GM12878 (cell line): ENCODE measurements around the gene NAA25. TPM values are rescaled to one million over a fixed set of nuclear protein-coding genes. Genes with fewer than 3 reads are reported as not detected.

Source experiments
- ASH2L ChIP-seq: fragments of 300-600, 200-600 bp; sonication (generic); IDR thresholded peaks from 2 replicates; pipeline ENCODE4 v1.6.1; 2017; ENCODE audit warnings: low read depth, mild to moderate bottlenecking, borderline replicate concordance
- BMI1 ChIP-seq: fragments of 450-650 bp; IDR thresholded peaks from 2 replicates; pipeline ENCODE4 v1.6.1; 2016; ENCODE audit warnings: mild to moderate bottlenecking, moderate library complexity, borderline replicate concordance
- CREB1 ChIP-seq: IDR thresholded peaks from 2 replicates; pipeline ENCODE4 v1.6.1; 2012; ENCODE audit warnings: low read depth, mild to moderate bottlenecking, inconsistent platforms
- ETV6 ChIP-seq, 2 experiments: fragments of 450-650 bp in 1 of 2; IDR thresholded peaks in 1 of 2; conservative IDR thresholded peaks in 1 of 2; 2 replicates each; pipeline ENCODE4 v1.6.1; 2014; ENCODE audit warnings: antibody characterized with exemption in 1 of 2, borderline replicate concordance in 1 of 2, low read depth in 1 of 2, mild to moderate bottlenecking in 1 of 2, moderate library complexity in 1 of 2
- KDM1A ChIP-seq: fragments of 200-600 bp; sonication (generic); IDR thresholded peaks from 2 replicates; pipeline ENCODE4 v1.6.1; 2016; ENCODE audit warnings: borderline replicate concordance
- POLR2A ChIP-seq: IDR thresholded peaks from 2 replicates; pipeline ENCODE4 v1.6.1; 2011; ENCODE audit warnings: low read depth, mild to moderate bottlenecking, low read length
- SUZ12 ChIP-seq: fragments of 200-600 bp; sonication (generic); IDR thresholded peaks from one replicate; pipeline ENCODE4 v1.6.1; 2018; ENCODE audit warnings: antibody characterized with exemption, mild to moderate bottlenecking; ENCODE audit not compliant: unreplicated experiment
- WRNIP1 ChIP-seq: IDR thresholded peaks from 2 replicates; pipeline ENCODE4 v1.6.1; 2011; ENCODE audit warnings: low read depth, low read length, improper control_type of control experiment, borderline replicate concordance
- polyA plus RNA-seq, 11 experiments: library from polyadenylated mRNA; depleted of rRNA in 4 of 11; unstranded in 6 of 11; stranded (reverse) in 5 of 11; fragments of >200 nt; fragmentation: Nextera tagmentation in 4 of 11; fragmentation: Illumina TruSeq in 1 of 11; extraction: Ambion mirVana in 4 of 11; extraction: Trizol in 1 of 11; gene quantifications; 1 replicate in 1 of 11; 2 replicates in 10 of 11; pipeline versions ENCODE4 v1.2.1 to v1.2.3, GENCODE V29; 2011 to 2016; ENCODE audit warnings: inconsistent platforms in 2 of 11, missing spikeins in 2 of 11, low read depth in 1 of 11
- total RNA-seq, 4 experiments: library from RNA; depleted of rRNA in 3 of 4; stranded (reverse); fragments of >200 nt in 3 of 4; fragmentation: Illumina TruSeq in 1 of 4; extraction: Trizol in 1 of 4; gene quantifications; 2 replicates each; pipeline versions ENCODE4 v1.2.1 to v1.2.3, GENCODE V29; 2013 to 2021
- TF ChIP-seq, protein P1 (sequence below): fragments of 450-650 bp; formaldehyde crosslinking; IDR thresholded peaks from 2 replicates; pipeline ENCODE4 v1.4.0; 2020; ENCODE audit warnings: mild to moderate bottlenecking, moderate library complexity
- TF ChIP-seq, protein P2 (sequence below): fragments of 450-650 bp; IDR thresholded peaks from 2 replicates; pipeline ENCODE4 v1.6.1; 2017; ENCODE audit warnings: antibody characterized with exemption, mild to moderate bottlenecking, moderate library complexity
- TF ChIP-seq, protein P3 (sequence below): fragments of 450-650 bp; IDR thresholded peaks from 2 replicates; pipeline ENCODE4 v1.6.1; 2017; ENCODE audit warnings: mild to moderate bottlenecking, moderate library complexity
- TF ChIP-seq, protein P4 (sequence below): fragments of 450-650 bp; IDR thresholded peaks from 2 replicates; pipeline ENCODE4 v1.6.1; 2017; ENCODE audit warnings: mild to moderate bottlenecking
- TF ChIP-seq, protein P5 (sequence below): fragments of 150-350 bp; IDR thresholded peaks from 2 replicates; pipeline ENCODE4 v1.6.1; 2014; ENCODE audit warnings: mild to moderate bottlenecking, low read depth, low read length

NAA25 gene
- total and polyA plus RNA-seq, 10 of the 15 experiments (the other 5 are each of a cell fraction or from before 2014, with no cell fraction given), result 15.0 to 39.2 (median 29.4) TPM

DNA sequence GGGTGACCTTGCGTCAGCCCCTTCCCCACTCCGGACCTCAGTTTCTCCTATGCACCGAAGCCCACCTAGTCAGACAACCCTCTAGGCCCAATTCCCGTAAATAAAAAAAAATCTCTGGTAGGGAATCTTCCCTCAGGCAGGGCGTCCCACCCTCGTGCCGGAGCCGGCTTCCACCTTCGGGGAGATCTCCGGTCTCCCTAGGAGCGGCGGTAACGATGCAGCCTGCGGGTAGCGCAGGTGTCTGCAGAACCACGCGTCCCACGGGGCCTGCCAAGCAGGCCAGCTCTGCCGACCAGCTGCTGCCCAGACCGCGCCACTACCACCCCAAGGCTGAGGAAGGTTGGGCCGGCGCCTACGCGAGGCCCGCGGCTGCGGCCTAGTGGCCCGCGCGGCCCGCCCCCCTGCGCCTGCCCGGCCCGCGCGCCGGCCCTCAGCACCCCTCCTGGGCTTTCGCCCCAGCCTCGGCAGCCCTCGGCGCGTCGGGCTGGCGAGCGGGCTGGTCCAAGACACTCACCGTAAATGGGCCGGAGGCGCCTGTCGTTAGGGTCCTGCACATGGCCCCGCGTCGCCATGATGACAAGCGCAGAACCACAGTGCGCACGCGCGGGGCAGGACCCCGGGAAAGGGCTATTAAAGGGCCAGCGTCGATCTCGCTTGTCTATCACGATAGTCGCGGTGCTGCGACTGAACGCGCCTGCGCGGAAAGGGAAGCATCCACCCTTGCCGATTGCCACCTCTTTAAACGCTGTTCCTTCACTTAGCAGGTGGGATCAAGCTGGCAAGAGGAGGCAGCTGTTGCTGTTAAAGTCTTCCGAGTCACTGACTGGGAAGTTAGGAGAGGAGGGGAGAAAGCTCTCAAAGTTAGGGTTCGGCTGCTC, at the start of gene NAA25 (continued):
- TF ChIP-seq, protein P1, sequence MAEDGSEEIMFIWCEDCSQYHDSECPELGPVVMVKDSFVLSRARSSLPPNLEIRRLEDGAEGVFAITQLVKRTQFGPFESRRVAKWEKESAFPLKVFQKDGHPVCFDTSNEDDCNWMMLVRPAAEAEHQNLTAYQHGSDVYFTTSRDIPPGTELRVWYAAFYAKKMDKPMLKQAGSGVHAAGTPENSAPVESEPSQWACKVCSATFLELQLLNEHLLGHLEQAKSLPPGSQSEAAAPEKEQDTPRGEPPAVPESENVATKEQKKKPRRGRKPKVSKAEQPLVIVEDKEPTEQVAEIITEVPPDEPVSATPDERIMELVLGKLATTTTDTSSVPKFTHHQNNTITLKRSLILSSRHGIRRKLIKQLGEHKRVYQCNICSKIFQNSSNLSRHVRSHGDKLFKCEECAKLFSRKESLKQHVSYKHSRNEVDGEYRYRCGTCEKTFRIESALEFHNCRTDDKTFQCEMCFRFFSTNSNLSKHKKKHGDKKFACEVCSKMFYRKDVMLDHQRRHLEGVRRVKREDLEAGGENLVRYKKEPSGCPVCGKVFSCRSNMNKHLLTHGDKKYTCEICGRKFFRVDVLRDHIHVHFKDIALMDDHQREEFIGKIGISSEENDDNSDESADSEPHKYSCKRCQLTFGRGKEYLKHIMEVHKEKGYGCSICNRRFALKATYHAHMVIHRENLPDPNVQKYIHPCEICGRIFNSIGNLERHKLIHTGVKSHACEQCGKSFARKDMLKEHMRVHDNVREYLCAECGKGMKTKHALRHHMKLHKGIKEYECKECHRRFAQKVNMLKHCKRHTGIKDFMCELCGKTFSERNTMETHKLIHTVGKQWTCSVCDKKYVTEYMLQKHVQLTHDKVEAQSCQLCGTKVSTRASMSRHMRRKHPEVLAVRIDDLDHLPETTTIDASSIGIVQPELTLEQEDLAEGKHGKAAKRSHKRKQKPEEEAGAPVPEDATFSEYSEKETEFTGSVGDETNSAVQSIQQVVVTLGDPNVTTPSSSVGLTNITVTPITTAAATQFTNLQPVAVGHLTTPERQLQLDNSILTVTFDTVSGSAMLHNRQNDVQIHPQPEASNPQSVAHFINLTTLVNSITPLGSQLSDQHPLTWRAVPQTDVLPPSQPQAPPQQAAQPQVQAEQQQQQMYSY (CRISPR knock-in tag), result no peak
- TF ChIP-seq BMI1 (no peak), CREB1 (no peak), SUZ12 (no peak), WRNIP1 (no peak), KDM1A (no peak), ETV6 (conservative IDR thresholded peaks at IDR 0.05 in 1 of 2, IDR thresholded peaks at IDR 0.05 in 1 of 2; ENCODE audit: borderline replicate concordance in 1 of 2, low read depth in 1 of 2) (no peak), ASH2L (peak; percentile 88; the same call in 1 of the 2 replicates), POLR2A (peak; percentile 86)
- TF ChIP-seq, protein P2, sequence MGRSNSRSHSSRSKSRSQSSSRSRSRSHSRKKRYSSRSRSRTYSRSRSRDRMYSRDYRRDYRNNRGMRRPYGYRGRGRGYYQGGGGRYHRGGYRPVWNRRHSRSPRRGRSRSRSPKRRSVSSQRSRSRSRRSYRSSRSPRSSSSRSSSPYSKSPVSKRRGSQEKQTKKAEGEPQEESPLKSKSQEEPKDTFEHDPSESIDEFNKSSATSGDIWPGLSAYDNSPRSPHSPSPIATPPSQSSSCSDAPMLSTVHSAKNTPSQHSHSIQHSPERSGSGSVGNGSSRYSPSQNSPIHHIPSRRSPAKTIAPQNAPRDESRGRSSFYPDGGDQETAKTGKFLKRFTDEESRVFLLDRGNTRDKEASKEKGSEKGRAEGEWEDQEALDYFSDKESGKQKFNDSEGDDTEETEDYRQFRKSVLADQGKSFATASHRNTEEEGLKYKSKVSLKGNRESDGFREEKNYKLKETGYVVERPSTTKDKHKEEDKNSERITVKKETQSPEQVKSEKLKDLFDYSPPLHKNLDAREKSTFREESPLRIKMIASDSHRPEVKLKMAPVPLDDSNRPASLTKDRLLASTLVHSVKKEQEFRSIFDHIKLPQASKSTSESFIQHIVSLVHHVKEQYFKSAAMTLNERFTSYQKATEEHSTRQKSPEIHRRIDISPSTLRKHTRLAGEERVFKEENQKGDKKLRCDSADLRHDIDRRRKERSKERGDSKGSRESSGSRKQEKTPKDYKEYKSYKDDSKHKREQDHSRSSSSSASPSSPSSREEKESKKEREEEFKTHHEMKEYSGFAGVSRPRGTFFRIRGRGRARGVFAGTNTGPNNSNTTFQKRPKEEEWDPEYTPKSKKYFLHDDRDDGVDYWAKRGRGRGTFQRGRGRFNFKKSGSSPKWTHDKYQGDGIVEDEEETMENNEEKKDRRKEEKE, result 0 out of 2 replicates have a peak, but pooled peaks have one; percentile 63
- TF ChIP-seq, protein P3, sequence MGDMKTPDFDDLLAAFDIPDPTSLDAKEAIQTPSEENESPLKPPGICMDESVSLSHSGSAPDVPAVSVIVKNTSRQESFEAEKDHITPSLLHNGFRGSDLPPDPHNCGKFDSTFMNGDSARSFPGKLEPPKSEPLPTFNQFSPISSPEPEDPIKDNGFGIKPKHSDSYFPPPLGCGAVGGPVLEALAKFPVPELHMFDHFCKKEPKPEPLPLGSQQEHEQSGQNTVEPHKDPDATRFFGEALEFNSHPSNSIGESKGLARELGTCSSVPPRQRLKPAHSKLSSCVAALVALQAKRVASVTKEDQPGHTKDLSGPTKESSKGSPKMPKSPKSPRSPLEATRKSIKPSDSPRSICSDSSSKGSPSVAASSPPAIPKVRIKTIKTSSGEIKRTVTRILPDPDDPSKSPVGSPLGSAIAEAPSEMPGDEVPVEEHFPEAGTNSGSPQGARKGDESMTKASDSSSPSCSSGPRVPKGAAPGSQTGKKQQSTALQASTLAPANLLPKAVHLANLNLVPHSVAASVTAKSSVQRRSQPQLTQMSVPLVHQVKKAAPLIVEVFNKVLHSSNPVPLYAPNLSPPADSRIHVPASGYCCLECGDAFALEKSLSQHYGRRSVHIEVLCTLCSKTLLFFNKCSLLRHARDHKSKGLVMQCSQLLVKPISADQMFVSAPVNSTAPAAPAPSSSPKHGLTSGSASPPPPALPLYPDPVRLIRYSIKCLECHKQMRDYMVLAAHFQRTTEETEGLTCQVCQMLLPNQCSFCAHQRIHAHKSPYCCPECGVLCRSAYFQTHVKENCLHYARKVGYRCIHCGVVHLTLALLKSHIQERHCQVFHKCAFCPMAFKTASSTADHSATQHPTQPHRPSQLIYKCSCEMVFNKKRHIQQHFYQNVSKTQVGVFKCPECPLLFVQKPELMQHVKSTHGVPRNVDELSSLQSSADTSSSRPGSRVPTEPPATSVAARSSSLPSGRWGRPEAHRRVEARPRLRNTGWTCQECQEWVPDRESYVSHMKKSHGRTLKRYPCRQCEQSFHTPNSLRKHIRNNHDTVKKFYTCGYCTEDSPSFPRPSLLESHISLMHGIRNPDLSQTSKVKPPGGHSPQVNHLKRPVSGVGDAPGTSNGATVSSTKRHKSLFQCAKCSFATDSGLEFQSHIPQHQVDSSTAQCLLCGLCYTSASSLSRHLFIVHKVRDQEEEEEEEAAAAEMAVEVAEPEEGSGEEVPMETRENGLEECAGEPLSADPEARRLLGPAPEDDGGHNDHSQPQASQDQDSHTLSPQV, result no peak
- TF ChIP-seq, protein P4, sequence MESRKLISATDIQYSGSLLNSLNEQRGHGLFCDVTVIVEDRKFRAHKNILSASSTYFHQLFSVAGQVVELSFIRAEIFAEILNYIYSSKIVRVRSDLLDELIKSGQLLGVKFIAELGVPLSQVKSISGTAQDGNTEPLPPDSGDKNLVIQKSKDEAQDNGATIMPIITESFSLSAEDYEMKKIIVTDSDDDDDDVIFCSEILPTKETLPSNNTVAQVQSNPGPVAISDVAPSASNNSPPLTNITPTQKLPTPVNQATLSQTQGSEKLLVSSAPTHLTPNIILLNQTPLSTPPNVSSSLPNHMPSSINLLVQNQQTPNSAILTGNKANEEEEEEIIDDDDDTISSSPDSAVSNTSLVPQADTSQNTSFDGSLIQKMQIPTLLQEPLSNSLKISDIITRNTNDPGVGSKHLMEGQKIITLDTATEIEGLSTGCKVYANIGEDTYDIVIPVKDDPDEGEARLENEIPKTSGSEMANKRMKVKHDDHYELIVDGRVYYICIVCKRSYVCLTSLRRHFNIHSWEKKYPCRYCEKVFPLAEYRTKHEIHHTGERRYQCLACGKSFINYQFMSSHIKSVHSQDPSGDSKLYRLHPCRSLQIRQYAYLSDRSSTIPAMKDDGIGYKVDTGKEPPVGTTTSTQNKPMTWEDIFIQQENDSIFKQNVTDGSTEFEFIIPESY, result no peak
- TF ChIP-seq, protein P5, sequence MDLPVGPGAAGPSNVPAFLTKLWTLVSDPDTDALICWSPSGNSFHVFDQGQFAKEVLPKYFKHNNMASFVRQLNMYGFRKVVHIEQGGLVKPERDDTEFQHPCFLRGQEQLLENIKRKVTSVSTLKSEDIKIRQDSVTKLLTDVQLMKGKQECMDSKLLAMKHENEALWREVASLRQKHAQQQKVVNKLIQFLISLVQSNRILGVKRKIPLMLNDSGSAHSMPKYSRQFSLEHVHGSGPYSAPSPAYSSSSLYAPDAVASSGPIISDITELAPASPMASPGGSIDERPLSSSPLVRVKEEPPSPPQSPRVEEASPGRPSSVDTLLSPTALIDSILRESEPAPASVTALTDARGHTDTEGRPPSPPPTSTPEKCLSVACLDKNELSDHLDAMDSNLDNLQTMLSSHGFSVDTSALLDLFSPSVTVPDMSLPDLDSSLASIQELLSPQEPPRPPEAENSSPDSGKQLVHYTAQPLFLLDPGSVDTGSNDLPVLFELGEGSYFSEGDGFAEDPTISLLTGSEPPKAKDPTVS, result no peak
